ENCODE measurements around the gene PSMC4.

- TF ChIP-seq POLR2A (IDR thresholded peaks at IDR 0.05), result no peak
- no peak for TF ChIP-seq CTCF (IDR thresholded peaks at IDR 0.05)
Measured at GRCh38 chr19:39997638-39998216, 26.8 kb downstream of the PSMC4 start.
